GM23338 (cell line): ENCODE measurements around the gene SRP68.

ENCODE experiments used
- CREB1 ChIP-seq: fragments of 250-450 bp; sonication (Bioruptor Pico); IDR thresholded peaks from 2 replicates; pipeline ENCODE4 v1.5.0; 2020; ENCODE audit warnings: low read depth, mild to moderate bottlenecking, moderate library complexity
- EZH2 ChIP-seq: fragments of 200-600 bp; sonication (generic); IDR thresholded peaks from one replicate; pipeline ENCODE4 v1.8.0; 2017; ENCODE audit warnings: antibody characterized with exemption, mild to moderate bottlenecking, low read depth; ENCODE audit not compliant: unreplicated experiment
- EZH2phosphoT487 ChIP-seq: fragments of 200-600 bp; sonication (generic); IDR thresholded peaks from one replicate; pipeline ENCODE4 v1.8.1; 2018; ENCODE audit warnings: antibody characterized with exemption; ENCODE audit not compliant: unreplicated experiment
- JUNB ChIP-seq: IDR thresholded peaks from one replicate; pipeline ENCODE4 v1.6.1; 2016; ENCODE audit warnings: antibody characterized with exemption; ENCODE audit not compliant: unreplicated experiment
- NANOG ChIP-seq: IDR thresholded peaks from 2 replicates; pipeline ENCODE4 v1.6.1; 2016; ENCODE audit warnings: antibody characterized with exemption, borderline replicate concordance
- POLR2AphosphoS5 ChIP-seq: IDR thresholded peaks from 2 replicates; pipeline ENCODE4 v1.6.1; 2016; ENCODE audit warnings: antibody characterized with exemption, low read depth
- STAT1 ChIP-seq: IDR thresholded peaks from one replicate; pipeline ENCODE4 v1.6.1; 2016; ENCODE audit warnings: antibody characterized with exemption; ENCODE audit not compliant: unreplicated experiment
- ZNF331 ChIP-seq: fragments of 250-450 bp; sonication (Bioruptor Pico); IDR thresholded peaks from 2 replicates; pipeline ENCODE4 v1.5.0; 2020; ENCODE audit warnings: low read depth, mild to moderate bottlenecking, moderate library complexity
- TF ChIP-seq, protein P1 (sequence below), 2 experiments: fragments of 200-600 bp in 1 of 2; sonication (generic) in 1 of 2; conservative IDR thresholded peaks; 2 replicates each; pipeline versions ENCODE4 v1.5.1 to v1.6.1; 2016 to 2017; ENCODE audit warnings: antibody characterized with exemption in 2 of 2, low read depth in 2 of 2, mild to moderate bottlenecking in 2 of 2, moderate library complexity in 1 of 2
- TF ChIP-seq, protein P2 (sequence below): IDR thresholded peaks from one replicate; pipeline ENCODE4 v1.6.1; 2018; ENCODE audit warnings: antibody characterized with exemption; ENCODE audit not compliant: unreplicated experiment
- TF ChIP-seq, protein P3 (sequence below): fragments of 250-450 bp; sonication (Bioruptor Pico); IDR thresholded peaks from 2 replicates; pipeline ENCODE4 v1.5.0; 2020; ENCODE audit warnings: mild to moderate bottlenecking, moderate library complexity

DNA sequence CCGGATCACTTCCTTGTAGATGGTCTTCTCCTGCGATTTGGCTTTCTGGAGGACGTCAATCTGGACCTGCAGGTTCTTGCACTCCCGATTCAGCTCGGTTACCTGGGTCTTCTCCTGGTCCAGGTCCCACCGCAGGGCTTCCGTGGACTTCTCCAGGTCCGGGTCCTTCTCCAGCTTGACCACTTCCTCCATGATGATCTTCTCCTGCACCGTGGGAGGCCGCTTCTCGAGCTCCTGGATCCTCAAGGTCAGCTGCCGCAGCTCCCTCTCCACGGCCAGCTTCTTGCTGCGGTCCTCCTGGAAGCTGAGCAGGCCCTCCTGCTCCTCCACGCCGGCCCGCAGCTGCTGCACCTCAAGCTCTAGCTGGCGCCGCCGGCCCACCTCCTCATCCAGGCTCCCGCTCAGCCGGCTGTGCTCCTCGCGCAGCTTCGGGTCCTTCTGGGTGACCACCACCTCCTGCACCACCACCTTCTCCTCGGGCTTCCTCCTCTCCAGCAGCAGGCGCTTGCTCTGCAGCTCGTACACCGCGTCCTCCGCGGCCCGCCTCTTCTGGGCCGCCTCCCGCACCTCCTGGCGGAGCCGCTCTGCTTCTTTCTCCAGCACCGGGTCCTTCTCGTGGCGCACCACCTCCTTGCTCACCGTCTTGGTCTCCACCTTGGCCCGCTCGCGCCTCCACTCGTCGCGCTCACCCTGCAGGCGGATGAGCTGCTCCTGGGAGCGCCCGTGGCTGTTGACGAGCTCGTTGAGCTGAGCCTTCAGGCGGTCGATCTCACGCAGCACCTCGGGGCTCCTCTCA, 63.5 kb downstream of the SRP68 start:
- TF ChIP-seq, protein P1, sequence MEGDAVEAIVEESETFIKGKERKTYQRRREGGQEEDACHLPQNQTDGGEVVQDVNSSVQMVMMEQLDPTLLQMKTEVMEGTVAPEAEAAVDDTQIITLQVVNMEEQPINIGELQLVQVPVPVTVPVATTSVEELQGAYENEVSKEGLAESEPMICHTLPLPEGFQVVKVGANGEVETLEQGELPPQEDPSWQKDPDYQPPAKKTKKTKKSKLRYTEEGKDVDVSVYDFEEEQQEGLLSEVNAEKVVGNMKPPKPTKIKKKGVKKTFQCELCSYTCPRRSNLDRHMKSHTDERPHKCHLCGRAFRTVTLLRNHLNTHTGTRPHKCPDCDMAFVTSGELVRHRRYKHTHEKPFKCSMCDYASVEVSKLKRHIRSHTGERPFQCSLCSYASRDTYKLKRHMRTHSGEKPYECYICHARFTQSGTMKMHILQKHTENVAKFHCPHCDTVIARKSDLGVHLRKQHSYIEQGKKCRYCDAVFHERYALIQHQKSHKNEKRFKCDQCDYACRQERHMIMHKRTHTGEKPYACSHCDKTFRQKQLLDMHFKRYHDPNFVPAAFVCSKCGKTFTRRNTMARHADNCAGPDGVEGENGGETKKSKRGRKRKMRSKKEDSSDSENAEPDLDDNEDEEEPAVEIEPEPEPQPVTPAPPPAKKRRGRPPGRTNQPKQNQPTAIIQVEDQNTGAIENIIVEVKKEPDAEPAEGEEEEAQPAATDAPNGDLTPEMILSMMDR (conservative IDR thresholded peaks at IDR 0.05; ENCODE audit: low read depth in 2 of 2), result no peak
- TF ChIP-seq STAT1, result no peak
- no peak for TF ChIP-seq POLR2AphosphoS5
- no peak for TF ChIP-seq EZH2
- TF ChIP-seq, protein P2, sequence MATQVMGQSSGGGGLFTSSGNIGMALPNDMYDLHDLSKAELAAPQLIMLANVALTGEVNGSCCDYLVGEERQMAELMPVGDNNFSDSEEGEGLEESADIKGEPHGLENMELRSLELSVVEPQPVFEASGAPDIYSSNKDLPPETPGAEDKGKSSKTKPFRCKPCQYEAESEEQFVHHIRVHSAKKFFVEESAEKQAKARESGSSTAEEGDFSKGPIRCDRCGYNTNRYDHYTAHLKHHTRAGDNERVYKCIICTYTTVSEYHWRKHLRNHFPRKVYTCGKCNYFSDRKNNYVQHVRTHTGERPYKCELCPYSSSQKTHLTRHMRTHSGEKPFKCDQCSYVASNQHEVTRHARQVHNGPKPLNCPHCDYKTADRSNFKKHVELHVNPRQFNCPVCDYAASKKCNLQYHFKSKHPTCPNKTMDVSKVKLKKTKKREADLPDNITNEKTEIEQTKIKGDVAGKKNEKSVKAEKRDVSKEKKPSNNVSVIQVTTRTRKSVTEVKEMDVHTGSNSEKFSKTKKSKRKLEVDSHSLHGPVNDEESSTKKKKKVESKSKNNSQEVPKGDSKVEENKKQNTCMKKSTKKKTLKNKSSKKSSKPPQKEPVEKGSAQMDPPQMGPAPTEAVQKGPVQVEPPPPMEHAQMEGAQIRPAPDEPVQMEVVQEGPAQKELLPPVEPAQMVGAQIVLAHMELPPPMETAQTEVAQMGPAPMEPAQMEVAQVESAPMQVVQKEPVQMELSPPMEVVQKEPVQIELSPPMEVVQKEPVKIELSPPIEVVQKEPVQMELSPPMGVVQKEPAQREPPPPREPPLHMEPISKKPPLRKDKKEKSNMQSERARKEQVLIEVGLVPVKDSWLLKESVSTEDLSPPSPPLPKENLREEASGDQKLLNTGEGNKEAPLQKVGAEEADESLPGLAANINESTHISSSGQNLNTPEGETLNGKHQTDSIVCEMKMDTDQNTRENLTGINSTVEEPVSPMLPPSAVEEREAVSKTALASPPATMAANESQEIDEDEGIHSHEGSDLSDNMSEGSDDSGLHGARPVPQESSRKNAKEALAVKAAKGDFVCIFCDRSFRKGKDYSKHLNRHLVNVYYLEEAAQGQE, result no peak
- TF ChIP-seq EZH2phosphoT487, result no peak
- no peak for TF ChIP-seq JUNB
- TF ChIP-seq ZNF331 (CRISPR knock-in tag), result no peak
- no peak for TF ChIP-seq NANOG
- TF ChIP-seq, protein P3, sequence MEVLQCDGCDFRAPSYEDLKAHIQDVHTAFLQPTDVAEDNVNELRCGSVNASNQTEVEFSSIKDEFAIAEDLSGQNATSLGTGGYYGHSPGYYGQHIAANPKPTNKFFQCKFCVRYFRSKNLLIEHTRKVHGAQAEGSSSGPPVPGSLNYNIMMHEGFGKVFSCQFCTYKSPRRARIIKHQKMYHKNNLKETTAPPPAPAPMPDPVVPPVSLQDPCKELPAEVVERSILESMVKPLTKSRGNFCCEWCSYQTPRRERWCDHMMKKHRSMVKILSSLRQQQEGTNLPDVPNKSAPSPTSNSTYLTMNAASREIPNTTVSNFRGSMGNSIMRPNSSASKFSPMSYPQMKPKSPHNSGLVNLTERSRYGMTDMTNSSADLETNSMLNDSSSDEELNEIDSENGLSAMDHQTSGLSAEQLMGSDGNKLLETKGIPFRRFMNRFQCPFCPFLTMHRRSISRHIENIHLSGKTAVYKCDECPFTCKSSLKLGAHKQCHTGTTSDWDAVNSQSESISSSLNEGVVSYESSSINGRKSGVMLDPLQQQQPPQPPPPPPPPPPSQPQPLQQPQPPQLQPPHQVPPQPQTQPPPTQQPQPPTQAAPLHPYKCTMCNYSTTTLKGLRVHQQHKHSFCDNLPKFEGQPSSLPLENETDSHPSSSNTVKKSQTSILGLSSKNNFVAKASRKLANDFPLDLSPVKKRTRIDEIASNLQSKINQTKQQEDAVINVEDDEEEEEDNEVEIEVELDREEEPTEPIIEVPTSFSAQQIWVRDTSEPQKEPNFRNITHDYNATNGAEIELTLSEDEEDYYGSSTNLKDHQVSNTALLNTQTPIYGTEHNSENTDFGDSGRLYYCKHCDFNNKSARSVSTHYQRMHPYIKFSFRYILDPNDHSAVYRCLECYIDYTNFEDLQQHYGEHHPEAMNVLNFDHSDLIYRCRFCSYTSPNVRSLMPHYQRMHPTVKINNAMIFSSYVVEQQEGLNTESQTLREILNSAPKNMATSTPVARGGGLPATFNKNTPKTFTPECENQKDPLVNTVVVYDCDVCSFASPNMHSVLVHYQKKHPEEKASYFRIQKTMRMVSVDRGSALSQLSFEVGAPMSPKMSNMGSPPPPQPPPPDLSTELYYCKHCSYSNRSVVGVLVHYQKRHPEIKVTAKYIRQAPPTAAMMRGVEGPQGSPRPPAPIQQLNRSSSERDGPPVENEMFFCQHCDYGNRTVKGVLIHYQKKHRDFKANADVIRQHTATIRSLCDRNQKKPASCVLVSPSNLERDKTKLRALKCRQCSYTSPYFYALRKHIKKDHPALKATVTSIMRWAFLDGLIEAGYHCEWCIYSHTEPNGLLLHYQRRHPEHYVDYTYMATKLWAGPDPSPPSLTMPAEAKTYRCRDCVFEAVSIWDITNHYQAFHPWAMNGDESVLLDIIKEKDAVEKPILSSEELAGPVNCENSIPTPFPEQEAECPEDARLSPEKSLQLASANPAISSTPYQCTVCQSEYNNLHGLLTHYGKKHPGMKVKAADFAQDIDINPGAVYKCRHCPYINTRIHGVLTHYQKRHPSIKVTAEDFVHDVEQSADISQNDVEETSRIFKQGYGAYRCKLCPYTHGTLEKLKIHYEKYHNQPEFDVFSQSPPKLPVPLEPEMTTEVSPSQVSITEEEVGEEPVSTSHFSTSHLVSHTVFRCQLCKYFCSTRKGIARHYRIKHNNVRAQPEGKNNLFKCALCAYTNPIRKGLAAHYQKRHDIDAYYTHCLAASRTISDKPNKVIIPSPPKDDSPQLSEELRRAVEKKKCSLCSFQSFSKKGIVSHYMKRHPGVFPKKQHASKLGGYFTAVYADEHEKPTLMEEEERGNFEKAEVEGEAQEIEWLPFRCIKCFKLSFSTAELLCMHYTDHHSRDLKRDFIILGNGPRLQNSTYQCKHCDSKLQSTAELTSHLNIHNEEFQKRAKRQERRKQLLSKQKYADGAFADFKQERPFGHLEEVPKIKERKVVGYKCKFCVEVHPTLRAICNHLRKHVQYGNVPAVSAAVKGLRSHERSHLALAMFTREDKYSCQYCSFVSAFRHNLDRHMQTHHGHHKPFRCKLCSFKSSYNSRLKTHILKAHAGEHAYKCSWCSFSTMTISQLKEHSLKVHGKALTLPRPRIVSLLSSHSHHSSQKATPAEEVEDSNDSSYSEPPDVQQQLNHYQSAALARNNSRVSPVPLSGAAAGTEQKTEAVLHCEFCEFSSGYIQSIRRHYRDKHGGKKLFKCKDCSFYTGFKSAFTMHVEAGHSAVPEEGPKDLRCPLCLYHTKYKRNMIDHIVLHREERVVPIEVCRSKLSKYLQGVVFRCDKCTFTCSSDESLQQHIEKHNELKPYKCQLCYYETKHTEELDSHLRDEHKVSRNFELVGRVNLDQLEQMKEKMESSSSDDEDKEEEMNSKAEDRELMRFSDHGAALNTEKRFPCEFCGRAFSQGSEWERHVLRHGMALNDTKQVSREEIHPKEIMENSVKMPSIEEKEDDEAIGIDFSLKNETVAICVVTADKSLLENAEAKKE (CRISPR knock-in tag), result no peak
- no peak for TF ChIP-seq CREB1 (CRISPR knock-in tag)
